HCT116 (cell line): Measurements from ENCODE around the gene DNM1L.

Experiments
- CTCF ChIP-seq, 3 experiments: fragments of 200-600 bp in 1 of 3; sonication (generic) in 1 of 3; IDR thresholded peaks in 2 of 3; conservative IDR thresholded peaks in 1 of 3; 2 replicates each; pipeline ENCODE4 v1.5.1; 2012 to 2017; ENCODE audit warnings: low read depth in 2 of 3, low read length in 2 of 3, antibody characterized with exemption in 1 of 3, borderline replicate concordance in 1 of 3, control low read depth in 1 of 3, mild to moderate bottlenecking in 1 of 3, mixed read lengths in 1 of 3, mixed run types in 1 of 3, moderate library complexity in 1 of 3; ENCODE audit not compliant: insufficient read depth in 1 of 3
- EZH2 ChIP-seq: fragments of 200-600 bp; sonication (generic); IDR thresholded peaks from 2 replicates; pipeline ENCODE4 v1.6.1; 2017; ENCODE audit warnings: antibody characterized with exemption, mixed run types
- POLR2A ChIP-seq: IDR thresholded peaks from 2 replicates; pipeline ENCODE4 v1.7.0; 2011; ENCODE audit warnings: borderline replicate concordance; ENCODE audit not compliant: insufficient read depth, insufficient read length; ENCODE audit errors: extremely low read depth
- POLR2AphosphoS5 ChIP-seq: IDR thresholded peaks from 2 replicates; pipeline ENCODE4 v1.6.1; 2011; ENCODE audit warnings: mild to moderate bottlenecking, low read depth, low read length, moderate library complexity

DNA sequence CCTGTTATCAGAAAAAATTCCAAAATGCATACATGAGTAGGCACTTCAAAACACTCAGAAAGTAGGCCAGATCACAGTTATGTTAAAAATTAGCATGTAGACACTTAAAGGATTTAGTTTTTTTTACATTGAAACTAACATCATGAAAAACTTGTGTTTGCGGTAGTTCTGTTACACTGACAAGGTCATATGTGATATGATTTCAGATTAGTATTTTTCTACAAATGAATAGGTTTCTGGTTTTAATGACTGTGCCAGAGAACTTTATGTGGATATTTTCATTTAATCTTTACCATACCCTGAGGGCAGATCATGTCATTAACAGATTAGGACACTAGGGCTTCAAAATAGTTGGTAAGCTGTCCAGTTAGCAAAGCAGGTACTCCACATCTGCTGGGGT lies 55.9 kb downstream of the DNM1L start:
- TF ChIP-seq CTCF (IDR thresholded peaks at IDR 0.05 in 2 of 3, conservative IDR thresholded peaks at IDR 0.05 in 1 of 3; ENCODE audit: borderline replicate concordance in 1 of 3, insufficient read depth in 1 of 3, low read depth in 2 of 3, low read length in 2 of 3) (no peak), POLR2AphosphoS5 (no peak), EZH2 (no peak), POLR2A (no peak)
